Activated CD8-positive, alpha-beta memory T cell treated with anti-CD3 and anti-CD28 coated beads, Interleukin-2, amount 50 U/mL, for 48 hours (primary cell): ENCODE data around the gene MLANA.

Experiments
- DNase-seq: peaks from one replicate; pipeline ENCODE4 v3.0.0-alpha.2; 2020

Gene MLANA

GRCh38 chr9:5909976-5910375, 19.3 kb downstream of the MLANA start:
- no peak for DNase-seq

GRCh38 chr9:5910413-5911057, 19.8 kb downstream of the MLANA start:
- no peak for DNase-seq

GRCh38 chr9:5915438-5915837, 24.7 kb downstream of the MLANA start:
- DNase-seq: no peak

GRCh38 chr9:5917273-5917672, 26.6 kb downstream of the MLANA start:
- DNase-seq: no peak

GRCh38 chr9:5917888-5918287, 27.2 kb downstream of the MLANA start:
- no peak for DNase-seq

GRCh38 chr9:5918460-5918859, 27.8 kb downstream of the MLANA start:
- no peak for DNase-seq

GRCh38 chr9:5920860-5921328, 30.2 kb downstream of the MLANA start:
- DNase-seq: no peak

GRCh38 chr9:5922192-5922591, 31.5 kb downstream of the MLANA start:
- DNase-seq: no peak

GRCh38 chr9:5931657-5932056, 41.0 kb downstream of the MLANA start:
- DNase-seq: no peak

- DNase-seq: no peak
Measured at GRCh38 chr9:5938449-5938848, 47.8 kb downstream of the MLANA start.

GRCh38 chr9:5939530-5939929, 48.8 kb downstream of the MLANA start:
- DNase-seq: no peak

GRCh38 chr9:5941214-5941613, 50.5 kb downstream of the MLANA start:
- DNase-seq: no peak

GRCh38 chr9:5945112-5945511, 54.4 kb downstream of the MLANA start:
- DNase-seq: no peak

GRCh38 chr9:5947912-5948311, 57.2 kb downstream of the MLANA start:
- DNase-seq: no peak

- DNase-seq: no peak
Measured at GRCh38 chr9:5949103-5949699, 58.5 kb downstream of the MLANA start.

GRCh38 chr9:5950261-5950660, 59.6 kb downstream of the MLANA start:
- no peak for DNase-seq

GRCh38 chr9:5951686-5952211, 61.1 kb downstream of the MLANA start:
- DNase-seq: no peak

GRCh38 chr9:5953743-5954707, 63.3 kb downstream of the MLANA start:
- DNase-seq: no peak

- DNase-seq: no peak
Measured at GRCh38 chr9:5957166-5957565, 66.5 kb downstream of the MLANA start.

GRCh38 chr9:5958273-5958672, 67.6 kb downstream of the MLANA start:
- DNase-seq: no peak
